Body of pancreas (tissue), 4 donors: ENCODE measurements around the gene AHCYL1. TPM values are rescaled to one million over a fixed set of nuclear protein-coding genes. Genes with fewer than 3 reads are reported as not detected.
A peak's percentile ranks its signal among the peaks of the same experiment; 100 is the strongest.

ENCODE experiments used
- ATAC-seq: fragments of 150-250 bp; one replicate; pipeline ENCODE4 v1.9.1; 2016
- DNase-seq, 4 donors: peaks; one replicate each; pipeline ENCODE4 v3.0.0-alpha.2; 2019
- H3K27ac ChIP-seq, 4 donors: fragments of 200-600 bp; sonication (generic); 1 replicate in 3 of 4; 2 replicates in 1 of 4; pipeline versions ENCODE4 v1.5.1 to v1.6.1; 2016 to 2019; ENCODE audit warnings: mild to moderate bottlenecking in 1 of 4, mixed read lengths in 1 of 4, moderate library complexity in 1 of 4
- H3K27me3 ChIP-seq, 2 donors: fragments of 200-600 bp; sonication (generic); one replicate each; pipeline ENCODE4 v1.6.0; 2016; ENCODE audit warnings: mild to moderate bottlenecking in 1 of 2
- H3K36me3 ChIP-seq, 2 donors: fragments of 200-600 bp; sonication (generic); replicated peaks in 1 of 2; 2 replicates each; pipeline ENCODE4 v1.5.1; 2016; ENCODE audit warnings: low read depth in 2 of 2; ENCODE audit not compliant: insufficient read depth in 1 of 2
- H3K4me1 ChIP-seq: fragments of 200-600 bp; sonication (generic); one replicate; pipeline ENCODE4 v1.6.0; 2016
- H3K4me3 ChIP-seq, 2 donors: fragments of 200-600 bp; sonication (generic); 1 replicate in 1 of 2; 2 replicates in 1 of 2; pipeline ENCODE4 v1.5.1; 2016 to 2019
- H3K9me3 ChIP-seq, 3 donors: fragments of 200-600 bp; sonication (generic); 1 replicate in 2 of 3; 2 replicates in 1 of 3; pipeline ENCODE4 v1.5.1; 2016
- CTCF ChIP-seq, 7 experiments: fragments of 450-650 bp in 4 of 7; fragments of 200-600 bp in 3 of 7; sonication (generic) in 3 of 7; IDR thresholded peaks; one replicate each; pipeline ENCODE4 v1.5.1; 2016 to 2019; ENCODE audit warnings: antibody characterized with exemption in 7 of 7
- POLR2A ChIP-seq, 3 donors: fragments of 450-650 bp; IDR thresholded peaks; one replicate each; pipeline ENCODE4 v1.6.1; 2016; ENCODE audit warnings: antibody characterized with exemption in 3 of 3, mild to moderate bottlenecking in 2 of 3
- WGBS, 2 donors: methylation state at CpG; one replicate each; pipeline ENCODE4 v1.1.5; 2017; 5-methylcytosine and 5-hydroxymethylcytosine counted together
- intact Hi-C: fragments of 100-400 bp; cut with DNase I; formaldehyde crosslinking; loops from one replicate; pipeline ENCODE4 v1.15.1; 2023
- total RNA-seq, 2 donors: library from RNA; depleted of rRNA; stranded (reverse); fragments of >200 nt; gene quantifications; one replicate each; pipeline ENCODE4 v1.1.0, GENCODE V29; 2016

AHCYL1 gene
- total RNA-seq, 2 donors from 2014 or later: 38.4 to 61.6 TPM

- TF ChIP-seq CTCF (IDR thresholded peaks at IDR 0.05): no peak
- no peak for TF ChIP-seq POLR2A (IDR thresholded peaks at IDR 0.05)
- Histone ChIP-seq H3K27me3 (no peaks in the 10 kb centered on the region), H3K27ac (no peak overlapping the region), H3K4me3 (no peak overlapping the region), H3K36me3 (peaks cover 11 to 38% of the 10 kb centered on the region in 2 donors), H3K4me1 (peaks cover 10% of the 10 kb centered on the region), H3K9me3 (no peaks in the 10 kb centered on the region)
- DNase-seq (no peak), ATAC-seq (no peak)
- WGBS, 2 donors: 77 to 87% methylated on average over 4 to 5 of the region's 5 CpGs
- intact Hi-C loops: no loop called here
Observed at GRCh38 chr1:110048240-110048639, 63.7 kb downstream of the AHCYL1 start.

GRCh38 chr1:110048923-110049601, 64.5 kb downstream of the AHCYL1 start:
- no peak for TF ChIP-seq CTCF (IDR thresholded peaks at IDR 0.05)
- no peak for TF ChIP-seq POLR2A (IDR thresholded peaks at IDR 0.05)
- ATAC-seq: peak; percentile 62
- no peak overlapping the region for H3K27ac ChIP-seq

GRCh38 chr1:110049801-110050601, 65.4 kb downstream of the AHCYL1 start:
- intact Hi-C loops: loop anchor here (5.0 kb wide), 1 partner anchor 52 kb away; no protein-coding TSS in a partner anchor
- ATAC-seq (no peak), DNase-seq (no peak)
- peaks cover 10% of the 10 kb centered on the region for H3K4me1 ChIP-seq
- H3K9me3 ChIP-seq: no peaks in the 10 kb centered on the region
- WGBS, 2 donors: 83% methylated on average over 7 to 11 of the region's 11 CpGs
- TF ChIP-seq POLR2A (IDR thresholded peaks at IDR 0.05): no peak
- no peak for TF ChIP-seq CTCF (IDR thresholded peaks at IDR 0.05)
- H3K4me3 ChIP-seq: no peak overlapping the region
- no peaks in the 10 kb centered on the region for H3K27me3 ChIP-seq
- peaks cover 4 to 37% of the 10 kb centered on the region in 2 donors for H3K36me3 ChIP-seq
- no peak overlapping the region for H3K27ac ChIP-seq

More at GRCh38 chr1:110048923-110049601, 64.5 kb downstream of the AHCYL1 start:
- DNase-seq: peak in 2 of 4 donors; percentile 29 to 49
- Histone ChIP-seq H3K36me3 (peaks cover 5 to 32% of the 10 kb centered on the region in 2 donors), H3K4me1 (peaks cover 10% of the 10 kb centered on the region), H3K9me3 (no peaks in the 10 kb centered on the region), H3K4me3 (no peak overlapping the region), H3K27me3 (no peaks in the 10 kb centered on the region)
- intact Hi-C loops: no loop called here
- WGBS, 2 donors: 78 to 79% methylated on average over 9 of the region's 9 CpGs

- H3K27ac ChIP-seq: no peak overlapping the region
- ATAC-seq (no peak), DNase-seq (no peak)
- H3K36me3 ChIP-seq: peaks cover 6 to 32% of the 10 kb centered on the region in 2 donors
- peaks cover 10% of the 10 kb centered on the region for H3K4me1 ChIP-seq
- WGBS, 2 donors: 57 to 78% methylated on average over 3 to 4 of the region's 4 CpGs
- no peaks in the 10 kb centered on the region for H3K9me3 ChIP-seq
- TF ChIP-seq CTCF (IDR thresholded peaks at IDR 0.05) (no peak), POLR2A (IDR thresholded peaks at IDR 0.05) (no peak)
- intact Hi-C loops: loop anchor here (5.0 kb wide), 1 partner anchor 52 kb away; no protein-coding TSS in a partner anchor
- no peak overlapping the region for H3K4me3 ChIP-seq
- no peaks in the 10 kb centered on the region for H3K27me3 ChIP-seq
Observed at GRCh38 chr1:110050602-110051261, 66.2 kb downstream of the AHCYL1 start.
